22Rv1 (cell line): ENCODE data around the gene TTLL8.

ENCODE experiments used
- H3K27ac ChIP-seq: fragments of 450-650 bp; 2 replicates; pipeline ENCODE4 v1.5.1; 2017
- CTCF ChIP-seq: fragments of 450-650 bp; IDR thresholded peaks from 2 replicates; pipeline ENCODE4 v1.5.1; 2017; ENCODE audit warnings: mild to moderate bottlenecking
- ZFX ChIP-seq: fragments of 450-650 bp; IDR thresholded peaks from 2 replicates; pipeline ENCODE4 v1.6.1; 2017; ENCODE audit warnings: antibody characterized with exemption, borderline replicate concordance

The TTLL8 gene

GRCh38 chr22:50035131-50035881 is 22.8 kb downstream of the TTLL8 start:
- TF ChIP-seq CTCF, result no peak
- no peak overlapping the region for H3K27ac ChIP-seq

GRCh38 chr22:50034126-50035081 is 23.7 kb downstream of the TTLL8 start:
- no peak for TF ChIP-seq CTCF
- TF ChIP-seq ZFX, result no peak
- H3K27ac ChIP-seq, result no peak overlapping the region

GRCh38 chr22:50032941-50033601 is 25.0 kb downstream of the TTLL8 start:
- H3K27ac ChIP-seq, result no peak overlapping the region
- no peak for TF ChIP-seq CTCF
- no peak for TF ChIP-seq ZFX

GRCh38 chr22:50032109-50032871 is 25.8 kb downstream of the TTLL8 start:
- H3K27ac ChIP-seq, result no peak overlapping the region
- TF ChIP-seq CTCF, result no peak
- TF ChIP-seq ZFX, result no peak

- no peak for TF ChIP-seq ZFX
- no peak for TF ChIP-seq CTCF
- H3K27ac ChIP-seq, result no peak overlapping the region
Measured at GRCh38 chr22:50031189-50032091, 26.7 kb downstream of the TTLL8 start.
